Uterus (tissue), 4 donors: ENCODE results near the gene PALD1. TPM values are rescaled to one million over a fixed set of nuclear protein-coding genes. Genes with fewer than 3 reads are reported as not detected.

ENCODE experiments used
- DNase-seq, 2 donors: peaks; one replicate each; pipeline ENCODE4 v3.0.0-alpha.2; 2019 to 2020
- H3K27ac ChIP-seq, 2 donors: fragments of 200-600 bp; sonication (generic); 1 replicate in 1 of 2; 2 replicates in 1 of 2; pipeline ENCODE4 v1.5.1; 2016 to 2018
- H3K27me3 ChIP-seq, 2 donors: fragments of 200-600 bp; sonication (generic); one replicate each; pipeline ENCODE4 v1.5.1; 2018 to 2019; ENCODE audit warnings: control low read depth in 1 of 2
- H3K36me3 ChIP-seq, 2 donors: fragments of 200-600 bp; sonication (generic); one replicate each; pipeline ENCODE4 v1.5.1; 2019; ENCODE audit warnings: control low read depth in 1 of 2
- H3K4me1 ChIP-seq, 2 donors: fragments of 200-600 bp; sonication (generic); one replicate each; pipeline ENCODE4 v1.5.1; 2018 to 2019; ENCODE audit warnings: control low read depth in 1 of 2
- H3K4me3 ChIP-seq, 2 donors: fragments of 200-600 bp; sonication (generic); 1 replicate in 1 of 2; 2 replicates in 1 of 2; pipeline ENCODE4 v1.5.1; 2018 to 2019; ENCODE audit warnings: mild to moderate bottlenecking in 1 of 2
- H3K9me3 ChIP-seq, 2 donors: fragments of 200-600 bp; sonication (generic); one replicate each; pipeline ENCODE4 v1.5.1; 2019; ENCODE audit warnings: control low read depth in 1 of 2
- POLR2A ChIP-seq, 2 donors: fragments of 450-650 bp; IDR thresholded peaks; one replicate each; pipeline ENCODE4 v1.6.1; 2016; ENCODE audit warnings: antibody characterized with exemption in 2 of 2, mild to moderate bottlenecking in 1 of 2, moderate library complexity in 1 of 2
- intact Hi-C: fragments of 100-400 bp; cut with DNase I; formaldehyde crosslinking; loops from one replicate; pipeline ENCODE4 v1.15.1; 2023; ENCODE audit warnings: low total_unique reads
- total RNA-seq, 4 donors: library from RNA; depleted of rRNA in 3 of 4; stranded (reverse); fragments of >200 nt in 3 of 4; gene quantifications; one replicate each; pipeline versions ENCODE4 v1.1.0 to v1.2.4, GENCODE V29; 2014 to 2023
- TF ChIP-seq, protein P1 (sequence below), 4 experiments: fragments of 200-600 bp in 2 of 4; fragments of 450-650 bp in 2 of 4; sonication (generic) in 2 of 4; IDR thresholded peaks; one replicate each; pipeline ENCODE4 v1.5.1; 2016 to 2019; ENCODE audit warnings: antibody characterized with exemption in 4 of 4, mild to moderate bottlenecking in 2 of 4, moderate library complexity in 1 of 4
- donor health status: DM: yes; HTN: yes; CAD: no.

PALD1 gene
- total RNA-seq, 4 donors from 2014 or later, result 1.8 to 21.6 (median 10.3) TPM

GRCh38 chr10:70599791-70600190 lies 121.2 kb downstream of the PALD1 start:
- no peaks in the 10 kb centered on the region for H3K4me1 ChIP-seq
- no peaks in the 10 kb centered on the region for H3K9me3 ChIP-seq
- TF ChIP-seq POLR2A (IDR thresholded peaks at IDR 0.05), result no peak
- TF ChIP-seq, protein P1, sequence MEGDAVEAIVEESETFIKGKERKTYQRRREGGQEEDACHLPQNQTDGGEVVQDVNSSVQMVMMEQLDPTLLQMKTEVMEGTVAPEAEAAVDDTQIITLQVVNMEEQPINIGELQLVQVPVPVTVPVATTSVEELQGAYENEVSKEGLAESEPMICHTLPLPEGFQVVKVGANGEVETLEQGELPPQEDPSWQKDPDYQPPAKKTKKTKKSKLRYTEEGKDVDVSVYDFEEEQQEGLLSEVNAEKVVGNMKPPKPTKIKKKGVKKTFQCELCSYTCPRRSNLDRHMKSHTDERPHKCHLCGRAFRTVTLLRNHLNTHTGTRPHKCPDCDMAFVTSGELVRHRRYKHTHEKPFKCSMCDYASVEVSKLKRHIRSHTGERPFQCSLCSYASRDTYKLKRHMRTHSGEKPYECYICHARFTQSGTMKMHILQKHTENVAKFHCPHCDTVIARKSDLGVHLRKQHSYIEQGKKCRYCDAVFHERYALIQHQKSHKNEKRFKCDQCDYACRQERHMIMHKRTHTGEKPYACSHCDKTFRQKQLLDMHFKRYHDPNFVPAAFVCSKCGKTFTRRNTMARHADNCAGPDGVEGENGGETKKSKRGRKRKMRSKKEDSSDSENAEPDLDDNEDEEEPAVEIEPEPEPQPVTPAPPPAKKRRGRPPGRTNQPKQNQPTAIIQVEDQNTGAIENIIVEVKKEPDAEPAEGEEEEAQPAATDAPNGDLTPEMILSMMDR (IDR thresholded peaks at IDR 0.05), result no peak
- no peak overlapping the region for H3K27ac ChIP-seq
- H3K27me3 ChIP-seq, result no peaks in the 10 kb centered on the region
- H3K36me3 ChIP-seq, result no peaks in the 10 kb centered on the region
- intact Hi-C loops, result no loop called here
- H3K4me3 ChIP-seq, result no peak overlapping the region
- DNase-seq, result no peak

- Histone ChIP-seq H3K27ac (no peak overlapping the region), H3K9me3 (no peaks in the 10 kb centered on the region), H3K4me3 (no peak overlapping the region), H3K36me3 (no peaks in the 10 kb centered on the region), H3K27me3 (no peaks in the 10 kb centered on the region), H3K4me1 (no peaks in the 10 kb centered on the region)
- intact Hi-C loops, result no loop called here
- TF ChIP-seq, protein P1 (IDR thresholded peaks at IDR 0.05), result no peak
- TF ChIP-seq POLR2A (IDR thresholded peaks at IDR 0.05), result no peak
- no peak for DNase-seq
Measured at GRCh38 chr10:70600512-70601395, 122.2 kb downstream of the PALD1 start.

- no peaks in the 10 kb centered on the region for H3K9me3 ChIP-seq
- H3K4me3 ChIP-seq, result no peak overlapping the region
- intact Hi-C loops, result no loop called here
- TF ChIP-seq POLR2A (IDR thresholded peaks at IDR 0.05), result no peak
- TF ChIP-seq, protein P1 (IDR thresholded peaks at IDR 0.05), result no peak
- H3K27ac ChIP-seq, result no peak overlapping the region
- H3K27me3 ChIP-seq, result no peaks in the 10 kb centered on the region
- H3K4me1 ChIP-seq, result no peaks in the 10 kb centered on the region
- no peak for DNase-seq
- no peaks in the 10 kb centered on the region for H3K36me3 ChIP-seq
Measured at GRCh38 chr10:70601746-70602145, 123.2 kb downstream of the PALD1 start.

DNA sequence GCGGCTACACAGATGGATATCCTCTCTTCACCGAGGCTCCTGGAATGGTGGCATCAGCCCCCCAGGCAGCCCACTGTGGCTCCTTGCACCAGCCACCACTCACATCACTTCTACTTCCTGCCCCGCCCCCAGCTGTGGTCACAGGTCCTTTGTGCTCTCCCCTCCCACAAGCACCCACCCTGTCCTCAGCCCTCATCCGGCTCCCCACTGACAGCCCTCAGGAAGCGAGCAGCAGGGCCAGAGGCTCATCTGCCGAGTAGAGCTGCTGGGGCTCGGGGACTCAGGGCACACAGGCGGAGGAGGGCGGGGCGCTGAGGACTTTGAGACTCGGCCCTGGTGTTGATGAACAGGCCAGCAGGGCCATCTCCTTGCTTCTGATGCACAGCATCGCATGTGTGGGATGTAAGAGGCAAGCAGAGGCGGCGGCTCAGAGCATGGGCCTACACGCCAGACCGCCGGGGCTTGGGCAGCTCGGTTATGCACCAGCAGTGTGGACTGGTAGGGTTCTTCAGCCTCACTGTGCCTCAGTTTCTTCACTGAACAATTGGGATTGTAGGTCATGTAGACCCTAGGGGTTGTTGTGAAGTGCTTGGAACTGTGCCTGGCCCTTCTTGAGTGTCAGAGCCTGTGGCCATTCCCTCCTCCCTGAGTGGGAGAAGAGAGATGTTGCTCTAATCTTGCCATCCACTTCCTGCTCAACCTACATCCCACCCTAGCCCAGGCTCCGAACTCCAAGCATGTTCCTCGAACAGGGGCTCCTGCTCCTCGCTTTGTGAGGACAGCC lies 124.3 kb downstream of the PALD1 start, which contains the start of gene PRF1:
Gene PRF1 (minus strand): TSS at position 77 of the 784 bp plus-strand sequence. CDS start 1,839 bp downstream, outside the sequence.
- H3K9me3 ChIP-seq, result no peaks in the 10 kb centered on the region
- no peaks in the 10 kb centered on the region for H3K27me3 ChIP-seq
- intact Hi-C loops, result no loop called here
- no peak within 1 kb of the TSS for H3K4me3 ChIP-seq
- H3K27ac ChIP-seq, result no peak within 1 kb of the TSS
- no peaks in the 10 kb centered on the region for H3K4me1 ChIP-seq
- TF ChIP-seq, protein P1 (IDR thresholded peaks at IDR 0.05), result no peak
- no peak for TF ChIP-seq POLR2A (IDR thresholded peaks at IDR 0.05)
- H3K36me3 ChIP-seq, result no peaks in the 10 kb centered on the region
- no peak for DNase-seq

- DNase-seq, result no peak
- intact Hi-C loops, result no loop called here
- Histone ChIP-seq H3K27ac (no peak overlapping the region), H3K36me3 (no peaks in the 10 kb centered on the region), H3K27me3 (no peaks in the 10 kb centered on the region), H3K9me3 (no peaks in the 10 kb centered on the region), H3K4me1 (no peaks in the 10 kb centered on the region), H3K4me3 (no peak overlapping the region)
- no peak for TF ChIP-seq POLR2A (IDR thresholded peaks at IDR 0.05)
- TF ChIP-seq, protein P1 (IDR thresholded peaks at IDR 0.05), result no peak
Measured at GRCh38 chr10:70603449-70603801, 124.9 kb downstream of the PALD1 start.
